Stimulated activated CD8-positive, alpha-beta memory T cell treated with anti-CD3 and anti-CD28 coated beads, Interleukin-7, amount 100 ng/mL, for 48 hours (primary cell): Measurements from ENCODE around the gene SIRT3.

Source experiments
- DNase-seq, 2 donors: peaks; one replicate each; pipeline ENCODE4 v3.0.0-alpha.2; 2020; ENCODE audit warnings: low read depth in 1 of 2; ENCODE audit errors: extremely low read depth in 1 of 2

Gene SIRT3

GRCh38 chr11:217704-218103 is 18.4 kb downstream of the SIRT3 start:
- no peak for DNase-seq

- DNase-seq = no peak
These were observed 19.8 kb downstream of the SIRT3 start for GRCh38 chr11:216081-216974.

GRCh38 chr11:215581-216037 is 20.5 kb downstream of the SIRT3 start:
- DNase-seq = no peak

GRCh38 chr11:214083-214482 is 22.1 kb downstream of the SIRT3 start:
- no peak for DNase-seq

GRCh38 chr11:213111-213510 is 23.0 kb downstream of the SIRT3 start:
- DNase-seq = no peak

GRCh38 chr11:212150-213100 is 23.7 kb downstream of the SIRT3 start:
- DNase-seq = no peak

- DNase-seq = no peak
These were observed 24.4 kb downstream of the SIRT3 start for GRCh38 chr11:211741-212140.

- DNase-seq = no peak
These were observed 24.8 kb downstream of the SIRT3 start for GRCh38 chr11:211295-211694.

- DNase-seq = no peak
These were observed 25.4 kb downstream of the SIRT3 start for GRCh38 chr11:210803-211180.

- DNase-seq = no peak
These were observed 25.9 kb downstream of the SIRT3 start for GRCh38 chr11:210122-210802.

GRCh38 chr11:209275-210121 is 26.6 kb downstream of the SIRT3 start:
- no peak for DNase-seq

GRCh38 chr11:208917-209260 is 27.3 kb downstream of the SIRT3 start:
- DNase-seq = no peak

- peak; percentile 69 to 72 for DNase-seq
These were observed 27.8 kb downstream of the SIRT3 start for GRCh38 chr11:208181-208916.

- no peak for DNase-seq
These were observed 28.3 kb downstream of the SIRT3 start for GRCh38 chr11:207863-208180.

- peak; percentile 93 to 98 for DNase-seq
These were observed 28.8 kb downstream of the SIRT3 start, which contains the start of the genes BET1L and RIC8A for GRCh38 chr11:207208-207862. TSS of gene BET1L (minus strand) at chr11:207399. CDS start at chr11:207321, 78 bp downstream. TSS of gene RIC8A (plus strand) at chr11:207708. CDS start at chr11:208855, 1,147 bp downstream.

GRCh38 chr11:206526-207207 is 29.5 kb downstream of the SIRT3 start:
- no peak for DNase-seq

- no peak for DNase-seq
These were observed 30.1 kb downstream of the SIRT3 start for GRCh38 chr11:206002-206384.

GRCh38 chr11:205221-206001 is 30.7 kb downstream of the SIRT3 start:
- DNase-seq = no peak
